Mucosa of descending colon (tissue), 3 donors: Measurements from ENCODE around the gene ACBD6. TPM values are rescaled to one million over a fixed set of nuclear protein-coding genes. Genes with fewer than 3 reads are reported as not detected.
A peak's percentile ranks its signal among the peaks of the same experiment; 100 is the strongest.

ENCODE experiments used
- ATAC-seq: fragments of 200-7000 bp; cut with Tn5 transposase; one replicate; pipeline ENCODE4 v1.9.1; 2020; ENCODE audit warnings: mild to moderate bottlenecking, moderate library complexity
- DNase-seq, 3 donors: peaks; one replicate each; pipeline ENCODE4 v3.0.0-alpha.2; 2020
- H3K36me3 ChIP-seq: fragments of 200-600 bp; one replicate; pipeline ENCODE4 v1.8.0; 2021; ENCODE audit warnings: low read depth, mild to moderate bottlenecking
- H3K4me1 ChIP-seq: fragments of 200-600 bp; one replicate; pipeline ENCODE4 v1.8.0; 2021; ENCODE audit warnings: low read depth, mild to moderate bottlenecking
- H3K4me3 ChIP-seq: fragments of 200-600 bp; one replicate; pipeline ENCODE4 v1.8.0; 2021; ENCODE audit warnings: mild to moderate bottlenecking
- H3K9me3 ChIP-seq: fragments of 200-600 bp; one replicate; pipeline ENCODE4 v1.8.0; 2021; ENCODE audit warnings: mild to moderate bottlenecking
- intact Hi-C, 2 donors: fragments of 100-400 bp; cut with DNase I in 1 of 2; cut with micrococcal nuclease in 1 of 2; formaldehyde crosslinking; loops; one replicate each; pipeline versions ENCODE4 v1.11.0 to v1.11.1; 2022; cut with DNase I, micrococcal nuclease
- total RNA-seq, 3 donors: library from RNA; stranded (reverse); fragmentation: NEBNext Ultra II Directional in 2 of 3; extraction: Animal tissue kit (Norgen Biotek cat#: 25700) in 2 of 3; gene quantifications; one replicate each; pipeline versions ENCODE4 v1.2.1 to v1.2.4, GENCODE V29; 2021 to 2023
- TF ChIP-seq, protein P1 (sequence below): fragments of 200-600 bp; IDR thresholded peaks from one replicate; pipeline ENCODE4 v1.8.0; 2022; ENCODE audit warnings: antibody characterized with exemption, mild to moderate bottlenecking
- donor health status: DM: no; HTN: no; CAD: no; lungs with moderate emphysema.
- donor health status: DM: no; HTN: no; CAD: no.
- donor health status: DM: no; HTN: yes; CAD: no.

The ACBD6 gene
- total RNA-seq, 3 donors from 2014 or later: 23.3 to 32.8 (median 25.0) TPM

DNA sequence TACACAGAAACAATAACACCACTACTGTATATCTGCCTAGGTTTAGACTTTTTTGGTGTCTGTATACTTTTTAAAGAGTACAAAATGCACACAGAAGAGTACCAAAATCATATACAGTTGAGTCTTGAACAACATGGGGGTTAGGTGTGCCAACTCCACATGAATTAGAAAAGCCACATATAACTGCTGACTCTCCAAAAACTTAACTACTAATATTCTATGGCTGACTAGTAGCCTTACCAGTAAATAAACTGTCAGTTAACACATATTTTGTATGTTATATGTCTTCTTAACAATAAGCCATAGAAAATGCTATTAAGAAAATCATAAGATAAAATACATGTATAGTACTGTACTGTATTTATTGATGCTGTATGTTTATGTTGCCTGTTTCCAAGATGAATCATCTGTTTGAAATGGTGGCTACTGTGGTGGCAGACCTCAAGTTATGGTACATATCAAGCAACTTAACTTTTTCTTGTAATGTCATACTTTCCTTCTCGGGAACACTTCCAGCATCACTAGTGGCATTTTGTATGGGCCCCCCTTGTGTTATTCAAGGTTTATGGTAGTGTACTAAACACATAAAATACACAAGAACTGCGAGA, 201.1 kb downstream of the ACBD6 start:
- H3K9me3 ChIP-seq: no peaks in the 10 kb centered on the region
- no peak overlapping the region for H3K4me3 ChIP-seq
- ATAC-seq: peak; percentile 34
- TF ChIP-seq, protein P1, sequence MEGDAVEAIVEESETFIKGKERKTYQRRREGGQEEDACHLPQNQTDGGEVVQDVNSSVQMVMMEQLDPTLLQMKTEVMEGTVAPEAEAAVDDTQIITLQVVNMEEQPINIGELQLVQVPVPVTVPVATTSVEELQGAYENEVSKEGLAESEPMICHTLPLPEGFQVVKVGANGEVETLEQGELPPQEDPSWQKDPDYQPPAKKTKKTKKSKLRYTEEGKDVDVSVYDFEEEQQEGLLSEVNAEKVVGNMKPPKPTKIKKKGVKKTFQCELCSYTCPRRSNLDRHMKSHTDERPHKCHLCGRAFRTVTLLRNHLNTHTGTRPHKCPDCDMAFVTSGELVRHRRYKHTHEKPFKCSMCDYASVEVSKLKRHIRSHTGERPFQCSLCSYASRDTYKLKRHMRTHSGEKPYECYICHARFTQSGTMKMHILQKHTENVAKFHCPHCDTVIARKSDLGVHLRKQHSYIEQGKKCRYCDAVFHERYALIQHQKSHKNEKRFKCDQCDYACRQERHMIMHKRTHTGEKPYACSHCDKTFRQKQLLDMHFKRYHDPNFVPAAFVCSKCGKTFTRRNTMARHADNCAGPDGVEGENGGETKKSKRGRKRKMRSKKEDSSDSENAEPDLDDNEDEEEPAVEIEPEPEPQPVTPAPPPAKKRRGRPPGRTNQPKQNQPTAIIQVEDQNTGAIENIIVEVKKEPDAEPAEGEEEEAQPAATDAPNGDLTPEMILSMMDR: no peak
- H3K36me3 ChIP-seq: no peaks in the 10 kb centered on the region
- H3K4me1 ChIP-seq: no peaks in the 10 kb centered on the region
- DNase-seq: no peak
- intact Hi-C loops: no loop called here

DNA sequence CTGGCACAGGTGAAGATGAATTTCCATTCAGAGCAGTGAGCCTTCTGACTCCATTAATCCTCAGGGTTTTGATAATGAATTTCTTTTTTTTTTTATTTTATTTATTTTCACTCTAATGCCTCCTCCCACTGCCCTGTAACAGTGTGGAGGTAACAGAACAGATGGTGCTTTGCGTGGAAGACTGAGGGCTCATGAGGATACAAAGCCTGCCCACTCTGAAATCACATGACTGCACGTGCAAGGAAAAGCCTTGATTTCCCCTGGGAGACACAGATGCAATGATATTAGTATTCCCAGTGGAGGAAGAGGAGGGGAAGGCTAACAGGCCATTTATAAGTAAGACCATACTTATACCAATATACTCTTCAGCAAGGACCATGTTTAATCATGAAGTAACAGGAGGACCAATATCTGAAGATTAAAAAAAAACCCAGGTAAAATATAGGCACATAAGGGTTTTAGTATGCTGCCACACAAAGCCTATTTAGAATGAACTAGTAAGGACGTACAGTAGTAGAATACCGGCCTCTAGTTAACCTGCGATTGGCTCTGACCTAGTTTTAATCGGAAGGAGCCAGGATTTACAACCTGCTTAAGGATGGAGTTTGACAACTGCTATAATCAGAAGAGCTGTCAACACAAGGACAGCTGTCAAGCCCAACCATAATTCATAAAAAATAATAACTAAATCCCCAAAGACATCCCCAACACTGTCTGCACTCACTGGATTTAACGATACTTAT, 202.7 kb downstream of the ACBD6 start:
- intact Hi-C loops: no loop called here
- DNase-seq: no peak
- no peaks in the 10 kb centered on the region for H3K36me3 ChIP-seq
- no peaks in the 10 kb centered on the region for H3K9me3 ChIP-seq
- no peaks in the 10 kb centered on the region for H3K4me1 ChIP-seq
- no peak for ATAC-seq
- no peak overlapping the region for H3K4me3 ChIP-seq
- TF ChIP-seq, protein P1: no peak

DNA sequence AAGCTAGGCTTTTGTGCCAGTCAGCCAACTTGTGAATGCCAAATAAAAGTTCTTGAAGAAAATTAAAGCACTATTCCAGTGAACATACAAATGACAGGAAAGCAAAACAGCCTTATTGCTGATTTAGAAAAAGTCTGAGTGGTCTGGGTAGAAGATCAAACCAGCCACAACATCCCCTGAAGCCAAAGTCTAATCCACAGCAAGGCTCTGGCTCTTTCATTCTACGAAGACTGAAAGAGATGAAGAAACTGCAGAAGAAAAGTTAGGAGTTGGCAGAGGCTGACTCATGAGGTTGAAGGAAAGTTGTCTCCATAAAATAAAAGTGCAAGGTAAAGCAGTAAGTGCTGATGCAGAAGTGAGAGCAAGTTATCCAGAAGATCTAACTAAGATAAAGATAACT, 206.4 kb downstream of the ACBD6 start:
- Histone ChIP-seq H3K36me3 (no peaks in the 10 kb centered on the region), H3K4me1 (no peaks in the 10 kb centered on the region), H3K4me3 (no peak overlapping the region), H3K9me3 (no peaks in the 10 kb centered on the region)
- intact Hi-C loops: no loop called here
- ATAC-seq (no peak), DNase-seq (no peak)
- TF ChIP-seq, protein P1: no peak

DNA sequence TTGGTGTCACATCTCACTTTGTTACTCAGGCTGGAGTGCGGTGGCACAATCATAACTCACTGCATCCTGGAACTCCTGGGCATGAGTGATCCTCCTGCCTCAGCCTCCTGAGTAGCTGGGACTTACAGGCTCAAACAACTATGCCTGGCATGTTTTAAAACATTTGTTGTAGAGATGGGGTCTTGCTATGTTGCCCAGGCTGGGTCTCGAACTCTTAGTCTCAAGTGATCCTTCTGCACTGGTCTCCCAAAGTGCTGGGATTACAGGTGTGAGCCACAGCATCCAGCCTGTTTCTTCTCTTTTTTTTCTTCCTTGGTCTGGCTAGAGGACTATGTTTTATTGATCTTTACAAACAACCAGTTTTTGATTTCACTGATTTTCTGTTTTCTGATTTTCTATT, 207.7 kb downstream of the ACBD6 start:
- H3K4me1 ChIP-seq: no peaks in the 10 kb centered on the region
- TF ChIP-seq, protein P1: no peak
- H3K4me3 ChIP-seq: no peak overlapping the region
- no peak for ATAC-seq
- no peaks in the 10 kb centered on the region for H3K36me3 ChIP-seq
- intact Hi-C loops: no loop called here
- H3K9me3 ChIP-seq: no peaks in the 10 kb centered on the region
- no peak for DNase-seq

DNA sequence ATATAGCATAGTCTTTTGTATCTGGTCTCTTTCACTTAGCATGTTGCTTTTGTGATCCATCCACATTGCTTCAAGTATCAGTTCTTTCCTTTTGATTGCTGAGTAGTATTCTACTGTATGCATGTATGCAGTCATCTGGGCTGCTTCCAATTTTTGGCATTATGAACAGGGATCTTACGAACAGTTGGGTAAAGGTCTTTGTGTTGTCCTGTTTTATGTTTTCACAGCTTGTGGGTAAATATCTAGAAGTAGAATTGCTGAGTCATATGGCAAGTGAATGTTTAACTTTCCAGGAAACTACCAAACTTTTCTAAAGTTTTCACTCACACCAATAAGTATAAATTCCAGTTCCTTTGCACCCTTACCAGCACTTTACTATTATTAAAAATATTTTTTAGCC, 211.4 kb downstream of the ACBD6 start:
- H3K4me1 ChIP-seq: no peaks in the 10 kb centered on the region
- DNase-seq: no peak
- peak; percentile 91 for ATAC-seq
- H3K36me3 ChIP-seq: no peaks in the 10 kb centered on the region
- intact Hi-C loops: no loop called here
- no peak overlapping the region for H3K4me3 ChIP-seq
- no peaks in the 10 kb centered on the region for H3K9me3 ChIP-seq
- TF ChIP-seq, protein P1: no peak
